ENCODE measurements around the gene OR10H2.
"Not testable (repeated sequence)": the region's sequence is repeated elsewhere in the genome, so short reads cannot be mapped to it uniquely, and the experiment has no call there.

OR10H2 gene, protein sequence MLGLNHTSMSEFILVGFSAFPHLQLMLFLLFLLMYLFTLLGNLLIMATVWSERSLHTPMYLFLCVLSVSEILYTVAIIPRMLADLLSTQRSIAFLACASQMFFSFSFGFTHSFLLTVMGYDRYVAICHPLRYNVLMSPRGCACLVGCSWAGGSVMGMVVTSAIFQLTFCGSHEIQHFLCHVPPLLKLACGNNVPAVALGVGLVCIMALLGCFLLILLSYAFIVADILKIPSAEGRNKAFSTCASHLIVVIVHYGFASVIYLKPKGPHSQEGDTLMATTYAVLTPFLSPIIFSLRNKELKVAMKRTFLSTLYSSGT

DNA sequence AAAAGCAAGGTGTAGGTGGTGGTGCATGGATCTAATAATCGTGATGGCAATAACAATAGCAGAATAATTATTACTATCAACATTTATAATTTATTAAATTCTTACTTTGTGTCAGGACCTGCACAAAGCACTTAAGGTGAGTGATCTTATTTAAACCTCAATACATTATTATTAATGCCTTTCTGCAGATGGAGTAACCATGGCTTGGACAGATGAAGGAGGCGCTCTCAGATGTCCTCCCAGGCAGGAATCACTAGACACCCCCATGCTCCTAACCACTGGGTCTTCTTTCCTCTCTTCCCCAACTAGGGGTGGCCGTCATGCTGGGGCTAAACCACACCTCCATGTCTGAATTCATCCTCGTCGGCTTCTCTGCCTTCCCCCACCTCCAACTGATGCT is at the start of gene OR10H2:
Gene OR10H2 (plus strand): TSS at position 301 of the 400 bp plus-strand sequence. CDS start 20 bp downstream, at position 321.
- no peak for DNase-seq (ENCODE audit: low read depth, low spot score)

DNA sequence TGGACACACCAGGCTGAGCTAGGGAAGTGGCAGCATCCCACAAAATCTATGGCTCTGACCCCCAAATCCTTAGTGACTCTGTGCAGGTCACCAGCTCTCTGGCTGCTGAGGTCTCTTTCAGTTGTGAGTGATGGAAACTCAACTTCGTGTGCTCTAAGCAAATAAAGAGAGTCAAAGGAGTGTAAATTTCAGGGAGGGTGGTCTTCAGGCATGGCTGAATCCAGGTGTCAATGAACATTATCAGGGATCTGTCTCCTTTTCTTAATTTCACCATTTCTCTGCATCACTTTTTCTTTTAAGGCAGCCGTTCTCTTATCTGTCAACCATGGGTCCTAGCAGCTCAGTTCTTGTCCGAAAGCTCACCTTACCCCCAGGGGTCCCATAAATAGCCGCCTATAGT is 48.7 kb upstream of the OR10H2 start:
- no peak for DNase-seq (ENCODE audit: low read depth, low spot score)

DNA sequence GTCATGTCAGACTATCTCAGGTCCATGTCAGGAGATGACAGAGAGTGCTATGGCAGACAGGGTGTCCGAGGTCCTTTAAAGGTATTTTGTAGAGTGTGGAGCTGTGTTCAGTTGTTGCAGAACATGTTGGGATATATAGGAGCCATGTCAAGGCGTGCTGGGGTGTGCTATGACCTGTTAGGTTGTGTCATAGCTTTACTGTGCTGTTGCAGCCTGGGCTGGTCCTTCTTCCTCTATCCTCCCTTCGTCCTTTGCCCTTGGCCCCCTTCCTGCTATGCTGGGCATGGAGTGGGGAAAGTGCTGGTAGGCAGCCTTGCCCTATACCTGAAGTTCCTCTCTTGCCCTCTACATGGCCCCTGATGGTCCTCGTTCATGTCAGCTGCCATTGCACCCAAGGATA is 48.0 kb upstream of the OR10H2 start:
- not testable (repeated sequence) for DNase-seq (ENCODE audit: low read depth, low spot score)

- no peak for DNase-seq (ENCODE audit: low read depth, low spot score)
Observed at GRCh38 chr19:15680478-15681322, 47.1 kb upstream of the OR10H2 start.

DNA sequence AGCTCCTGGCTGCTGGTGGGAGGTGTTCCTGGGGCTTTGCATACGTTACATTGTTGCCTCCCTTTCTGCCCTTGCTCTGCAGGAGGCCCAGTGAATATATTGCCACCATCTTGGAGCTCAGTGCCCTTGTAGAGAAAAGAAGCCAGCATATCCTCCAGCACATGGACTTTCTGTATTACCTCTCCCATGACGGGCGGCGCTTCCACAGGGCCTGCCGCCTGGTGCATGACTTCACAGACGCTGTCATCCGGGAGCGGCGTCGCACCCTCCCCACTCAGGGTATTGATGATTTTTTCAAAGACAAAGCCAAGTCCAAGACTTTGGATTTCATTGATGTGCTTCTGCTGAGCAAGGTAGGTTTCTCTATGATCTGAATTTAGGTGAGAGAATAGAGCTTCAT is 44.4 kb upstream of the OR10H2 start:
- no peak for DNase-seq (ENCODE audit: low read depth, low spot score)

GRCh38 chr19:15684828-15685227 is 43.0 kb upstream of the OR10H2 start:
- no peak for DNase-seq (ENCODE audit: low read depth, low spot score)

- no peak for DNase-seq (ENCODE audit: low read depth, low spot score)
Observed at GRCh38 chr19:15696654-15697194, 31.1 kb upstream of the OR10H2 start.

DNA sequence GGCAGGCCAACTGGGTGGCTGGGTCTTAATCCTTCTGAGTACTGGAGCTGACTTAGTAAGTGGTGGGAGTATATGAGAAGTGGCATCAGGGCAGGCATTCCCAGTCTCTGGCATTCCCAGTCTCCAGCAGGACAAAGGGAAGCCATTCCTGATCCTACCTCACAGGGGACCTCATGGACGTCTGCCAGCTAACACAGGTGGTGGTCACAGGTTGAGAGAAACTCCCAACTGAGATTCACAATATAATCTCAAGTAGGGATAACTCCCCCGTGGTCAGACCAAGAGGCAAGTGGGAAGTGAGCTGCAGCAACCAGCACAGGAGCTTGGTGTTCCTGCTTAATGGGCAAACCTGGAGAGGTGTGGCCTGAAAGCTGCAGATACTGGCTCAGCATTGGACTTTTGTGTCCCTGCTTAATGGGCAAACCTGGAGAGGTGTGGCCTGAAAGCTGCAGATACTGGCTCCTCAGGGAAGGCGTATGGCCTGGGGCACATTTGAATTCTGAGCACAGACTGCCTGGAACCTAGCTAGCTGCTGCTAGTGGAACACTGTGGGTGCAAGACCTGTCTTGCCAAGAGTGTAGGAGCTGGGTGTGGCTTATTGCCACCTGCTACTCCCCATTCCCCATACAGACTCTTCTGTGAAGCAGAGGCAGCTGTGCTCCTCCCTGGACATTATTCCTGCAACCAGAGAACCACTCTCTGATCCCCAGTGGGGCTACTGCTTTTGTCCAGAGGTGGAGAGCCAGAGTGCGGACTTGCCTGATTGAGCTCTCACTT is 25.9 kb upstream of the OR10H2 start:
- no peak for DNase-seq (ENCODE audit: low read depth, low spot score)

- DNase-seq (ENCODE audit: low read depth, low spot score) = peak; percentile 7
Observed at GRCh38 chr19:15702534-15702930, 25.3 kb upstream of the OR10H2 start.

GRCh38 chr19:15714638-15715037 is 13.2 kb upstream of the OR10H2 start:
- no peak for DNase-seq (ENCODE audit: low read depth, low spot score)

GRCh38 chr19:15715642-15716041 is 12.2 kb upstream of the OR10H2 start:
- no peak for DNase-seq (ENCODE audit: low read depth, low spot score)

DNA sequence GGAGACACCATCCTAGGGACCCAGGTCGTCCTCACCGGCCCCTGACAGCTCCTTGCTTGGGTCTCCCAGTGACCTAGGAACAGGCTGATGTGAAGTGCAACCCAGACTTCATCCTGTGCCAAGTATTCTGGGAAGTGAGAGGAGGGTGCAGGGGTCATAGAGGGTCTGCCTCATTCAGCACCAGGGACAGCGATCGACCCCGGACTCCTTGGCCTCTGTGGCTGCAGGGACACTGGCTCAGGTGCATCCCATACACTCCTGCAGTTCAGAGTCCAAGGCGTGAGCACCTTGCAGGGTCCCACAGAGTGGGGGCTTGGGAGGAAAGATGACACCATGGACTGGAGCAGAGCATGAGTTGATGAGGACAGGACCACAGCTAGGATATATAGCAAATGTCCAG is 10.0 kb upstream of the OR10H2 start:
- no peak for DNase-seq (ENCODE audit: low read depth, low spot score)

- DNase-seq (ENCODE audit: low read depth, low spot score) = no peak
Observed at GRCh38 chr19:15721268-15721667, 6.6 kb upstream of the OR10H2 start.

DNA sequence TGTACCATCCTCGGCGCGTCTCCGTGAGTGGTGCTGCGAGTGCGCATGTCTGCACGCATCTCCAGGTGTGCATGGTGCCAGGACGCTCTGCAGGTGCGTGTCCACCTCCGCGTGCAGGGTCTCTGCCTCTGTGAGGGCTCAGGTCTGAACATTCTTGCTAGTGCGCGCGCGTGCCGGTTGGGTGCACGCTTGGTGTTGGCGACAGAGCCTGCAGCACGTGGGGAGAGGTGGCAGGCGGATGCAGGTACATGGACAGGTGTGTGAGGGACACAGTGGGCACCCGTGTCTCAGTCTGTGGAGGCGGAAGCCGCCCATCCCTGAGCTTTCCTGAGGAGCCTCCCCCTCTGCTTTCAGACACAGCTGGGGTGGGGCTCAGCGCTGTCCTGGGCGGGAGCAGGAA is 4.9 kb upstream of the OR10H2 start:
- no peak for DNase-seq (ENCODE audit: low read depth, low spot score)

GRCh38 chr19:15730538-15730937 is 2.7 kb downstream of the OR10H2 start:
- no peak for DNase-seq (ENCODE audit: low read depth, low spot score)

GRCh38 chr19:15732388-15732787 is 4.6 kb downstream of the OR10H2 start:
- DNase-seq (ENCODE audit: low read depth, low spot score) = no peak

DNA sequence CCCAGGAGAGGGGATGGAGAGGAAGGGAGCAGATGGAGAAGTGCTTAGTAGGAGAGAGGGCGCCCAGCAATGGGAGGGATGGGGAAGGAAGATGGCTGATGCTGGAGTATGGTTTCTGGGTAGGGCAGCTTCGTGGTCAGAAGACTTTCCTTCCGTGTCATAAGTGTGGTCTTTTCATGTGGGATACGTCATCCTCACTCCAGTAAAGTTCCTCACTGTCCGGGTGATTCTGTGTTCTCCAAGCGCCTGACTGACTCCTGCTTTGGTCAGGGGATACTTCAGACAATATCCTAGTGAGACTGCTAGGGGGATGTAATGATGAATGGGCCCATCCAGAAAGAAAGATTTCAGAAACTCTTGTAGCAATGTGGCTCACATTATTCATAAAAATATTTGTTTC is 6.1 kb downstream of the OR10H2 start:
- DNase-seq (ENCODE audit: low read depth, low spot score) = no peak

- DNase-seq (ENCODE audit: low read depth, low spot score) = no peak
Observed at GRCh38 chr19:15737722-15738121, 9.9 kb downstream of the OR10H2 start, which contains the start of gene OR10H3. TSS of gene OR10H3 (plus strand) at chr19:15737985. CDS start at chr19:15741393, 3,408 bp downstream.

DNA sequence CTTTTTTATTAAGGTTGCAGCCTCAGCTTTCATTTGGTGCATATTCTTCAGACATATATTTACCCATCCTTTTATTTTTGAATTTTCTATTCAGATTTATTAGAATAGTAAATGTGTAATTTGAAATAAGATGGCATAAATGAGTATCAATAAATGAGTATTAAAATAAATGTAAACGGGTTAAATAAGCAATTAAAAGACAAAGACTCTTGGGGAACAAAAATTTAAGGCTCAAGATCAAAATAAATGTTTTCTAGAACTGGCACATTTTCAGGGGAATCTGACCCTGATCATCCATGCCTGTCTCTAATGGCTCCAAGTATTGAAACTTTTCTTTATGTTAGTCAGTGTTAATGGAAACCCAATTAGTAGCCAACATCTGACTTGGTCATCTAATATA is 13.0 kb downstream of the OR10H2 start:
- DNase-seq (ENCODE audit: low read depth, low spot score) = no peak

GRCh38 chr19:15748239-15748638 is 20.4 kb downstream of the OR10H2 start:
- no peak for DNase-seq (ENCODE audit: low read depth, low spot score)

- no peak for DNase-seq (ENCODE audit: low read depth, low spot score)
Observed at GRCh38 chr19:15758379-15758778, 30.6 kb downstream of the OR10H2 start.

Data from astrocyte of the hippocampus (primary cell).